Activated CD4-positive, alpha-beta T cell treated with anti-CD3 and anti-CD28 coated beads for 36 hours (primary cell): ENCODE data around the gene GPR150. TPM values are rescaled to one million over a fixed set of nuclear protein-coding genes. Genes with fewer than 3 reads are reported as not detected.

Experiments
- ATAC-seq: fragments of 200-7000 bp; cut with Tn5 transposase; one replicate; pipeline ENCODE4 v1.10.0; 2021; ENCODE audit warnings: mild to moderate bottlenecking, moderate library complexity
- CTCF ChIA-PET: fragments of 350-600 bp; sonication (Branson Sonifier 250); formaldehyde crosslinking; loops from one replicate; lab custom pipeline; 2021; ENCODE audit warnings: antibody characterized with exemption; lab: Charles Lee
- POLR2A ChIA-PET: fragments of 350-600 bp; sonication (Branson Sonifier 250); formaldehyde crosslinking; loops from one replicate; lab custom pipeline; 2021; ENCODE audit warnings: antibody characterized with exemption, inconsistent platforms; lab: Charles Lee
- DNase-seq: peaks from one replicate; pipeline ENCODE4 v3.0.0-alpha.2; 2020
- H3K27ac Mint-ChIP-seq: one replicate; pipeline ENCODE4 v1.8.0; 2021; ENCODE audit warnings: mixed read lengths
- H3K27me3 Mint-ChIP-seq: one replicate; pipeline ENCODE4 v1.8.0; 2021; ENCODE audit warnings: mixed read lengths
- H3K36me3 Mint-ChIP-seq: one replicate; pipeline ENCODE4 v1.8.0; 2021; ENCODE audit warnings: low read depth, mixed read lengths
- H3K4me1 Mint-ChIP-seq: one replicate; pipeline ENCODE4 v1.8.0; 2021; ENCODE audit warnings: mixed read lengths
- H3K4me3 Mint-ChIP-seq: one replicate; pipeline ENCODE4 v1.8.0; 2021; ENCODE audit warnings: mild to moderate bottlenecking, moderate library complexity, mixed read lengths
- H3K9me3 Mint-ChIP-seq: one replicate; pipeline ENCODE4 v1.8.0; 2021; ENCODE audit warnings: low read depth, mixed read lengths
- intact Hi-C, 2 experiments: fragments of 100-400 bp; cut with DNase I in 1 of 2; cut with micrococcal nuclease in 1 of 2; formaldehyde crosslinking; loops; one replicate each; pipeline versions ENCODE4 v1.14.2 to v1.15.1; 2022 to 2024; cut with DNase I, micrococcal nuclease
- total RNA-seq, 2 experiments: library from RNA; stranded (reverse); gene quantifications; one replicate each; pipeline ENCODE4 v1.2.3, GENCODE V29; 2021

The GPR150 gene
- total RNA-seq, 2 experiments from 2014 or later: 0.37 to 0.46 TPM

DNA sequence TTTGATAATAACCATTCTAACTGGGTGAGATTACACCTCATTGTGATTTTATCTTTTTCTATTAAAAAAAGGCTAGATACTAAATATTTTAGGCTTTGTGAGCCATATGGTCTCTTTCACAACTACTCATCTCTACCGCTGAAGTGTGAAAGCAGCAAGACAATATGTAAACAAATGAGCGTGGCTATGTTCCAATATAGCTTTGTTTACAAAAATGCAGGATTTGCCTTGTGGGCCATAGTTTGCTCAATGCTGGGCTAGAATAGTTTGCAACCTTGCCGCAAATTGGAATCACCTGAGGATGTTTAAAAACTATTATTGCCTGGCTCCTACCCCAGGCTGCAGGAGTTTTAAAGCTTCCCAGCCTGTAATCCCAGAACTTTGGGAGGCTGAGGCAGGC is 10.2 kb upstream of the GPR150 start:
- Mint-ChIP-seq H3K4me1 (peaks cover 5% of the 10 kb centered on the region), H3K27ac (no peak overlapping the region), H3K9me3 (peaks cover 7% of the 10 kb centered on the region), H3K4me3 (no peak overlapping the region), H3K27me3 (no peaks in the 10 kb centered on the region), H3K36me3 (peaks cover 18% of the 10 kb centered on the region)
- ATAC-seq: no peak
- ChIA-PET CTCF (interaction anchor here (0.6 to 1.8 kb wide), 2 partner anchors 10 to 12 kb away, joined by 3 to 4 read pairs; no protein-coding TSS in a partner anchor), POLR2A (no interaction called here)
- DNase-seq: no peak
- intact Hi-C loops: no loop called here

DNA sequence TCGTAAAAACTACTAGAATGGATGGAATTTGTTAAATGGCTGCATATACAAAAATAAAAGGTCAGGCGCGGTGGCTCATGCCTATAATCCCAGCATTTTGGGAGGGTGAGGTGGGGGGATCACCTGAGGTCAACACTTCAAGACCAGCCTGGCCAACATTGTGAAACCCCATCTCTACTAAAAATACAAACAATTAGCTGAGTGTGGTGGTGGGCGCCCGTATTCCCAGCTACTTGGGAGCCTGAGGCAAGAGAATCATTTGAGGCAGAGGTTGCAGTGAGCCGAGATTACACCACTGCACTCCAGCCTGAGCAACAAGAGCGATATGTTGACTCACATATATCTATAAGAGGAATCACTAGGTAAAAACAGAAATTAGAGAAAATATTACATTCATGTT is 9.3 kb upstream of the GPR150 start:
- intact Hi-C loops: no loop called here
- ChIA-PET POLR2A (no interaction called here), CTCF (interaction anchor here (1.8 kb wide), 1 partner anchor 11 kb away, joined by 4 read pairs; no protein-coding TSS in a partner anchor)
- no peak for ATAC-seq
- Mint-ChIP-seq H3K4me1 (peaks cover 11% of the 10 kb centered on the region), H3K4me3 (no peak overlapping the region), H3K27ac (no peak overlapping the region), H3K27me3 (no peaks in the 10 kb centered on the region), H3K36me3 (peaks cover 17% of the 10 kb centered on the region), H3K9me3 (peaks cover 7% of the 10 kb centered on the region)
- no peak for DNase-seq

DNA sequence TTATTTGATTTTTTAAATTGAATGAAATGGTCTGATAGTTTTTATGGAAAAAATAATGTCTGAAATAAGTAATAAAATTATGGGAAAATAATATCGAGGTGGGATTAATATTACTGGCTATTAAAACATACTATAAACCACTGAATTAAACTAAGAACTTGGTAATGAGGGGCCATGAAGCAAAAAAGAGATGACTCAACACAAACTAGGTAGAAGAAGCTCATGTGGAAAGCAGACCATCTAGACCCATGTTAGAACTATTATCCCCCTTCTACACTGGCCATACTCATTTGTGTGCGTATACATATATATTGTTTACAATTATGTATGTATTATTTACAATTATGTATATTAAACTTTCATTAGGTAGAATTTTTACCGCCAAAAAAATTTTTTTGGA is 8.5 kb upstream of the GPR150 start:
- ChIA-PET POLR2A (no interaction called here), CTCF (interaction anchor here (0.7 to 1.8 kb wide), 2 partner anchors 9 to 12 kb away, joined by 3 to 4 read pairs; no protein-coding TSS in a partner anchor)
- DNase-seq (no peak), ATAC-seq (no peak)
- H3K36me3 Mint-ChIP-seq: peaks cover 17% of the 10 kb centered on the region
- H3K27me3 Mint-ChIP-seq: no peaks in the 10 kb centered on the region
- peaks cover 11% of the 10 kb centered on the region for H3K4me1 Mint-ChIP-seq
- H3K27ac Mint-ChIP-seq: no peak overlapping the region
- intact Hi-C loops: no loop called here
- H3K4me3 Mint-ChIP-seq: no peak overlapping the region
- peaks cover 7% of the 10 kb centered on the region for H3K9me3 Mint-ChIP-seq

DNA sequence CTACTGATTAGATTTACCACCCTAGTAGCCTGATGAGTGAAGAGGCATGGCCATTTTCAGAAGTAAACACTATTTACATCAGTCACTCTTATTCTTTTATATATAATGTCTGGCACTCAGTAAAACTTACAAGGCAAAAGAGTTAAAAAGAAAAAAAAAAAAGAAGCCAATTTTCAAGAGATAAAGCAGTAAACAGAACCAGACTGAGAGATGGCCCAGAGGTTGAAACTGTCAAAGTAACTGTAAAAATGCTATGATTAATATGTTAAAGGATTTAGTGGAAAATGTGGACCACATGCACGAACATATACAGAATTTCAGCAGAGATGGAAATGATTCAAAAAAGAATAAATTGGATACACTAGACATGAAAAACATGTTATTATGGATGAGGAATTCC is 6.4 kb upstream of the GPR150 start:
- Mint-ChIP-seq H3K27me3 (no peaks in the 10 kb centered on the region), H3K4me3 (no peak overlapping the region), H3K27ac (no peak overlapping the region), H3K9me3 (peaks cover 7% of the 10 kb centered on the region), H3K4me1 (peaks cover 22% of the 10 kb centered on the region), H3K36me3 (peaks cover 17% of the 10 kb centered on the region)
- intact Hi-C loops: no loop called here
- no peak for DNase-seq
- POLR2A ChIA-PET: no interaction called here
- ATAC-seq: no peak
- CTCF ChIA-PET: interaction anchor here (0.9 to 1.1 kb wide), 2 partner anchors 10 to 37 kb away, joined by 3 read pairs; no protein-coding TSS in a partner anchor

DNA sequence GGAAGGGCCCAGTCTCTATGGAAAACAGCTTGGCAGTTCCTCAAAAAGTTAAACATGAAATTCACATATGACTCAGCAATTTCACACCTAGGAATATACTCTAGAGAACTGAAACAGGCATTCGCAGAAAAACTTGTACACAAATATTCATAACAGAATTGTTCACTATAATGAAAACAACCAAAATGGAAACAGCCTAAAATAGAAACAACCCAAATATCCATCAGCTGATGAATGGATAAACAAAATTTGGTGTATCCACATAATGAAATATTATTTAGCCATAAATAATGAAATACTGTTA is 4.8 kb upstream of the GPR150 start:
- Mint-ChIP-seq H3K9me3 (peaks cover 7% of the 10 kb centered on the region), H3K27me3 (no peaks in the 10 kb centered on the region), H3K36me3 (peaks cover 19% of the 10 kb centered on the region), H3K4me1 (peaks cover 38% of the 10 kb centered on the region), H3K4me3 (no peak overlapping the region), H3K27ac (no peak overlapping the region)
- ChIA-PET CTCF (no interaction called here), POLR2A (no interaction called here)
- ATAC-seq (peak; percentile 31), DNase-seq (no peak)
- intact Hi-C loops: loop anchor here (1.0 kb wide), 1 partner anchor 24 kb away; no protein-coding TSS in a partner anchor

DNA sequence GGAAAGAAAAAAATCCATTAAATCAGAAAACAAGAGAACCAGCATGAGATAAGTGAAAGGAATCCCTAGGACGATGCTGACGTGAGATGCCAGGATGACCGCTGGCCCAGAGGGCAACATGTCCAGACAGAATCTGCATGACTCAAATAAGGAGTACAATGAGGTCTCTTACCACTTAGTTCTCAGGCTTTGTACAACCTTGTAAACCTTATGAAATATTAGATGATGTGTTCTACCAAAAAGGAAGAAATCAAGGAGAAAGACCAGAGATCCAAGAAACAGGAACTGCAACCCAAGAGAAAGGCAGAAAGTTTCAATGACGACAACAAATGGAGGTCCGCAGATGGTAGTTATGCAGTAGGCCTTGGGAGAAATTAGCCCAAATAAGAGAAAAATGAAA is 2.8 kb upstream of the GPR150 start:
- no peak overlapping the region for H3K27ac Mint-ChIP-seq
- peaks cover 19% of the 10 kb centered on the region for H3K36me3 Mint-ChIP-seq
- no peak overlapping the region for H3K4me3 Mint-ChIP-seq
- ChIA-PET CTCF (interaction anchor here (0.6 kb wide), 1 partner anchor 28 kb away, joined by 3 read pairs; no protein-coding TSS in a partner anchor), POLR2A (no interaction called here)
- peaks cover 45% of the 10 kb centered on the region for H3K4me1 Mint-ChIP-seq
- H3K27me3 Mint-ChIP-seq: no peaks in the 10 kb centered on the region
- peaks cover 7% of the 10 kb centered on the region for H3K9me3 Mint-ChIP-seq
- intact Hi-C loops: no loop called here
- DNase-seq (no peak), ATAC-seq (no peak)

DNA sequence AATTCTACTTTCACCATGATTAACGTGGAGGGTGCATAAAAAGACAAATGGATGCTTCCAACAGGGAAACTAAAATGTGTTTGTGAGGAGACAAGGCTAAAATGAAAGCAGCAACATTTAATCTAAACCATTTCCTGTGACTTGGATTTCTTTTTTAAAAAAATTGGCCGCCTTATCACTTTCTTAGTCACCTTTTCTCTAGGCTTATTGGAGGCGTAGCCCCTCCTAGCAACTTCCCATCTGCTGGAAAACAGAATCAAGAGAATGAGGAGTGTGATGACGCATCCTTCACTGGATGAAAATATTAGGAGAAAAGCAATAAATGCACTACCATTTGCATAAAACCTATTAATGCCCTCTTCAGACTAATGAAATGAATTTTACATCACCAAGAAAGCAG is 791 bp upstream of the GPR150 start:
- intact Hi-C loops: no loop called here
- ChIA-PET CTCF (no interaction called here), POLR2A (no interaction called here)
- peaks cover 4% of the 10 kb centered on the region for H3K36me3 Mint-ChIP-seq
- H3K4me3 Mint-ChIP-seq: peak overlapping the region; percentile 75
- no peaks in the 10 kb centered on the region for H3K27me3 Mint-ChIP-seq
- H3K27ac Mint-ChIP-seq: peak overlapping the region; percentile 73
- DNase-seq (no peak), ATAC-seq (no peak)
- H3K9me3 Mint-ChIP-seq: no peaks in the 10 kb centered on the region
- H3K4me1 Mint-ChIP-seq: peaks cover 54% of the 10 kb centered on the region

DNA sequence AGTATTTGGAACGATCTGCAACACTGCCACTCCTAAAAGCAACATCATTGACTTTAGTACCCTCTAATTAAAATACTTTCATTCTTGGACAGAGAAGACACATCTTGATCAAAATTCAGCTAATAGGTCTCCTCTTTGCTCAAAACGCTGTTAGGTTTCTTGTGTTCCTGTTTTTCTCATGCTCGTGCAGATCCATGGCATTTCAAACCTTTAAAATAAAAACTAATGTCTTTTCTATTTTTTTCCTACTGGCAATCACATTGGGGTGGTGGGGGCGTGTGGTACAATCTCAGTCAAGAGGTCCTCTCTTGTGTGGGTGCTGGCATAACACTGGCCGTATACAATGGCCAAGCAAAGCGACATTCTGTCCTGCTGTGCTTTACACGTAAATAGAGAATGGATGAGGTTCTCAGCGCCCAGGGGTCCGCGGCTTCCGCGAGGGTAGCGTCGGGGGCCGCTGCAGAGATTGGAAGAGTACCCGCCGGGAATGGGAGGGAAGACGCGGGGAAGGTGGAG is 315 bp upstream of the GPR150 start:
- Mint-ChIP-seq H3K36me3 (peaks cover 3% of the 10 kb centered on the region), H3K9me3 (no peaks in the 10 kb centered on the region), H3K4me3 (peak overlapping the region; percentile 75), H3K27ac (peak overlapping the region; percentile 73), H3K4me1 (peaks cover 53% of the 10 kb centered on the region), H3K27me3 (no peaks in the 10 kb centered on the region)
- no peak for DNase-seq
- POLR2A ChIA-PET: no interaction called here
- no peak for ATAC-seq
- intact Hi-C loops: loop anchor here in 1 of 2 experiments (1.0 to 10.0 kb wide), 4 partner anchors 27 to 1185 kb away; partner anchors contain the start of genes ERAP1, RFESD and SKIC3
- CTCF ChIA-PET: no interaction called here

DNA sequence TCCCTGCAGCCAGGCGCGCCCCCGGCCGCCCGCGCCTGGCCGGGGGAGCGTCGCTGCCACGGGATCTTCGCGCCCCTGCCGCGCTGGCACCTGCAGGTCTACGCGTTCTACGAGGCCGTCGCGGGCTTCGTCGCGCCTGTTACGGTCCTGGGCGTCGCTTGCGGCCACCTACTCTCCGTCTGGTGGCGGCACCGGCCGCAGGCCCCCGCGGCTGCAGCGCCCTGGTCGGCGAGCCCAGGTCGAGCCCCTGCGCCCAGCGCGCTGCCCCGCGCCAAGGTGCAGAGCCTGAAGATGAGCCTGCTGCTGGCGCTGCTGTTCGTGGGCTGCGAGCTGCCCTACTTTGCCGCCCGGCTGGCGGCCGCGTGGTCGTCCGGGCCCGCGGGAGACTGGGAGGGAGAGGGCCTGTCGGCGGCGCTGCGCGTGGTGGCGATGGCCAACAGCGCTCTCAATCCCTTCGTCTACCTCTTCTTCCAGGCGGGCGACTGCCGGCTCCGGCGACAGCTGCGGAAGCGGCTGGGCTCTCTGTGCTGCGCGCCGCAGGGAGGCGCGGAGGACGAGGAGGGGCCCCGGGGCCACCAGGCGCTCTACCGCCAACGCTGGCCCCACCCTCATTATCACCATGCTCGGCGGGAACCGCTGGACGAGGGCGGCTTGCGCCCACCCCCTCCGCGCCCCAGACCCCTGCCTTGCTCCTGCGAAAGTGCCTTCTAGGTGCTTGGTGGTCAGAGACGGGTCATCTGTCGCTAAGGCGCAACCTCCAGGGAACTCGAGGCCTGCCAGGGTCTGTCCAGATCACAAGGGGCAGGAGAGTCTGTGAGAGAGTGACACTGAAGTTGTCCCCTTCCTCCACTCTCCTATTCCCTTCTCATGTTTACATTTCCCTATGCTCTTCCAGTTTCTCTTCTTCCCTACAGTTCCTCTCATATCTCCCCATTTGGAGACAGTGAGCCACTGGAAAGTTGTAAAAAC is 1.3 kb downstream of the GPR150 start:
- ATAC-seq (peak; percentile 68), DNase-seq (peak; percentile 69)
- Mint-ChIP-seq H3K36me3 (peaks cover 2% of the 10 kb centered on the region), H3K27me3 (no peaks in the 10 kb centered on the region), H3K9me3 (no peaks in the 10 kb centered on the region), H3K4me1 (peaks cover 45% of the 10 kb centered on the region), H3K27ac (peak overlapping the region; percentile 86), H3K4me3 (peak overlapping the region; percentile 68)
- CTCF ChIA-PET: interaction anchor here (0.6 to 4.0 kb wide), 4 partner anchors 8 to 26 kb away, joined by 3 to 26 read pairs (median 5); partner anchors contain the start of gene RFESD
- intact Hi-C loops: loop anchor here (1.0 to 10.0 kb wide), 6 partner anchors 10 to 1184 kb away; partner anchors contain the start of genes ARSK (in 1 of the 2), ERAP1 (in 1 of the 2), RFESD (in 1 of the 2) and SKIC3 (in 1 of the 2)
- POLR2A ChIA-PET: no interaction called here

DNA sequence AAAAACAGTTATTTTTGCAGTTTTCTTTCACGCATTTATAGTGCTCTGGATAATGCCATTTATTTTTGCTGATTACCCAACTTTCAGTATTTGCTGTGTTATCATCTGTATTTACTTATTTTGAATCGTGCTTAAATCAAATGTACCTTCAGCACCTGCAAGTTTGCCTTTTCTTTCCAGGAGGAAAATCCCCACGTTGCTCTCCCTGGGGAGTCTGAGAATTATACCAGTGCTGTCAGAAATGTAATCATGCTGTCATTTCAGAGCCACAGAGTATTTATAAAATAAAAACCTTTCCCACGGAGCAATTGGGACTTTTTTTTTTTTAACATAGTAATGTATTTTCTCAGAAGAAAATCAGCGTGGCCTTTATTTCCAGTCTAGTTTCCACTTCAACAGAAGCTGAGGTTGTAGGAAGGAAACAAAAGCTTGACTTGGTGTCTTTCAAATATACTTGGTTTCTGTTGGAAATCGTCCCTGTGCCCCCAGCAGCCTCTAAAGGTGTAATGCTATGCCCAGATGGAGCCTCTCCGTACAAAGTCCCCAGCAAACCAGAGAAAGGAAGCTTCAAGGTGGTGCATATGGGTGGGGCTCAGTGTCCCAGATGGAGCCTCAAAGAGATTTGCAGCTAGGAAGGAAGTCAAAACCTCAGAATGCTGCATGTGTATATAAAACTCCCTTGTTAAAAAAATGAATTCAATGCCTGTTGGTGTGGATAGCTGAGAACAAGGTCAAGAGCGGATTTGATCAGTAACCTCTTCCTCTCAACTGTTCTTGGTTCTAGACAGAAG is 2.1 kb downstream of the GPR150 start:
- ChIA-PET CTCF (interaction anchor here (0.8 to 4.0 kb wide), 8 partner anchors 9 to 160 kb away, joined by 3 to 26 read pairs (median 4); partner anchors contain the start of gene RFESD), POLR2A (interaction anchor here (0.5 to 1.7 kb wide), 2 partner anchors 10 to 1511 kb away, joined by 3 to 13 read pairs; a partner anchor contains a TSS)
- Mint-ChIP-seq H3K9me3 (no peaks in the 10 kb centered on the region), H3K4me3 (peak overlapping the region; percentile 68), H3K4me1 (peaks cover 41% of the 10 kb centered on the region), H3K27me3 (no peaks in the 10 kb centered on the region), H3K27ac (peak overlapping the region; percentile 86), H3K36me3 (peaks cover 2% of the 10 kb centered on the region)
- intact Hi-C loops: loop anchor here (1.0 to 10.0 kb wide), 5 partner anchors 9 to 1183 kb away; partner anchors contain the start of genes ARSK (in 1 of the 2) and ERAP1 (in 1 of the 2)
- DNase-seq (no peak), ATAC-seq (no peak)
